Activated naive CD4-positive, alpha-beta T cell treated with anti-CD3 and anti-CD28 coated beads, Interleukin-2, amount 10 ng/mL, durations not matched to agents 5 hours and 36 hours (primary cell): Measurements from ENCODE around the gene TBC1D3L. TPM values are rescaled to one million over a fixed set of nuclear protein-coding genes. Genes with fewer than 3 reads are reported as not detected.

ENCODE experiments used
- total RNA-seq, 2 experiments: library from RNA; stranded (reverse); gene quantifications; one replicate each; pipeline ENCODE4 v1.2.3, GENCODE V29; 2021

TBC1D3L gene
- 10 to 100 TPM; 22.0 to 22.8 TPM for total RNA-seq

DNA sequence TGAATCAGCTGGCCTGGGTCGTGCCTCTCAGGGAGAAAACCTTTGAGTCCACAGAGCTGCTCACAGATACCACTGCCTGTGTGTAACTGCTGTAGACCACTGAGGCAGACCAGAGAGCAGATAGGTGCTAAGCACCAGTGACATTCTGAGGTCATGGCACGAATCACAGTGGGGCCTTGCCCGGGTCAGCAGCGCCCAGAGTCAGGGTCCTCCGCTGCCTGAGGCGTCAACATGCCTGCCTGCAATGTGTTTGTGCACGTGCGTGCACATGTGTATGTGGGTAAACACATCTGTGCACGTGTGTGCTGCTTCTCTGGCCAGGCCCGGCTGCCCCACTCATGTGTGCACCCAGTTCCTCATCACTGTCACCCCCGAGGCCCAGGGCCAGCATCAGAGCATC lies at the start of gene TBC1D3L:
TBC1D3L (minus strand) TSS at position 101 of the 400 bp plus-strand sequence. CDS start 1,540 bp downstream, outside the sequence.

DNA sequence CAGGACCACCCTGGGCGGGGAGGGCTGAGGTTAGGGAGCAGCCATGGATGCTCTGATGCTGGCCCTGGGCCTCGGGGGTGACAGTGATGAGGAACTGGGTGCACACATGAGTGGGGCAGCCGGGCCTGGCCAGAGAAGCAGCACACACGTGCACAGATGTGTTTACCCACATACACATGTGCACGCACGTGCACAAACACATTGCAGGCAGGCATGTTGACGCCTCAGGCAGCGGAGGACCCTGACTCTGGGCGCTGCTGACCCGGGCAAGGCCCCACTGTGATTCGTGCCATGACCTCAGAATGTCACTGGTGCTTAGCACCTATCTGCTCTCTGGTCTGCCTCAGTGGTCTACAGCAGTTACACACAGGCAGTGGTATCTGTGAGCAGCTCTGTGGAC lies 14.8 kb upstream of the TBC1D3L start, which contains the start of gene TBC1D3D:
TBC1D3D (plus strand) TSS at position 301 of the 400 bp plus-strand sequence. CDS start 1,585 bp downstream, outside the sequence.

Other genes starting within 250 kb of the TBC1D3L start
- not detected for gene HNF1B, start 244.0 kb downstream of the TBC1D3L start, total RNA-seq
- gene TBC1D3K, start 64.6 kb downstream of the TBC1D3L start, total RNA-seq = not detected
- under 1 TPM; 0.22 to 0.63 TPM for gene TBC1D3D, start 14.9 kb upstream of the TBC1D3L start, total RNA-seq
- gene TBC1D3C, start 79.6 kb upstream of the TBC1D3L start, total RNA-seq = not detected
- gene TBC1D3E, start 138.9 kb upstream of the TBC1D3L start, total RNA-seq = not detected
- gene TBC1D3, start 203.5 kb upstream of the TBC1D3L start, total RNA-seq = not detected